Astrocyte (in vitro differentiated cells and primary cell): ENCODE results near the gene F8A1. TPM values are rescaled to one million over a fixed set of nuclear protein-coding genes. Genes with fewer than 3 reads are reported as not detected.
A peak's percentile ranks its signal among the peaks of the same experiment; 100 is the strongest.
"Not testable (repeated sequence)": the region's sequence is repeated elsewhere in the genome, so short reads cannot be mapped to it uniquely, and the experiment has no call there.

Experiments
- DNase-seq: peaks from one replicate; pipeline ENCODE4 v3.0.0-alpha.2; 2010; ENCODE audit warnings: low read depth
- FAIRE-seq: peaks from 2 replicates; lab custom pipeline; 2011; peaks lifted over from hg19 to GRCh38; lab: Jason Lieb, UNC
- H2AFZ ChIP-seq: 2 replicates; pipeline ENCODE4 v1.6.0; 2012; ENCODE audit warnings: low read depth, low read length, inconsistent platforms
- H3K27ac ChIP-seq: 2 replicates; pipeline ENCODE4 v1.5.1; 2011; ENCODE audit warnings: low read depth, low read length, inconsistent platforms
- H3K27me3 ChIP-seq: 2 replicates; pipeline ENCODE4 v1.6.0; 2011; ENCODE audit warnings: low read length, inconsistent platforms; ENCODE audit not compliant: insufficient read depth
- H3K36me3 ChIP-seq: 2 replicates; pipeline ENCODE4 v1.5.1; 2011; ENCODE audit warnings: low read length, inconsistent platforms; ENCODE audit not compliant: insufficient read depth
- H3K4me1 ChIP-seq: 2 replicates; pipeline ENCODE4 v1.5.1; 2011; ENCODE audit warnings: low read length, inconsistent platforms; ENCODE audit not compliant: insufficient read depth
- H3K4me2 ChIP-seq: 2 replicates; pipeline ENCODE4 v1.6.0; 2012; ENCODE audit warnings: low read length, inconsistent platforms
- H3K4me3 ChIP-seq: 2 replicates; pipeline ENCODE4 v1.5.1; 2011; ENCODE audit warnings: low read depth, mild to moderate bottlenecking, low read length, inconsistent platforms; ENCODE audit not compliant: insufficient read depth
- H3K79me2 ChIP-seq: 2 replicates; pipeline ENCODE4 v1.6.0; 2012; ENCODE audit warnings: mild to moderate bottlenecking, low read length, inconsistent platforms; ENCODE audit not compliant: insufficient read depth
- H3K9ac ChIP-seq: 2 replicates; pipeline ENCODE4 v1.6.0; 2012; ENCODE audit warnings: mild to moderate bottlenecking, low read length, inconsistent platforms
- H3K9me3 ChIP-seq: 2 replicates; pipeline ENCODE4 v1.5.1; 2012; ENCODE audit warnings: low read depth, mild to moderate bottlenecking, low read length, inconsistent platforms; ENCODE audit not compliant: insufficient read depth
- H4K20me1 ChIP-seq: 2 replicates; pipeline ENCODE4 v1.6.0; 2012; ENCODE audit warnings: low read length, inconsistent platforms; ENCODE audit not compliant: insufficient read depth
- H3K27ac Mint-ChIP-seq: one replicate; pipeline ENCODE4 v1.8.0; 2021; ENCODE audit warnings: mild to moderate bottlenecking, mixed read lengths; ENCODE audit not compliant: unreplicated experiment
- H3K27me3 Mint-ChIP-seq: one replicate; pipeline ENCODE4 v1.8.0; 2021; ENCODE audit warnings: low read depth, mixed read lengths; ENCODE audit not compliant: unreplicated experiment
- H3K36me3 Mint-ChIP-seq: one replicate; pipeline ENCODE4 v1.8.0; 2021; ENCODE audit warnings: low read depth, mixed read lengths; ENCODE audit not compliant: unreplicated experiment
- H3K4me1 Mint-ChIP-seq: one replicate; pipeline ENCODE4 v1.8.0; 2021; ENCODE audit warnings: low read depth, mixed read lengths; ENCODE audit not compliant: unreplicated experiment
- H3K4me3 Mint-ChIP-seq: one replicate; pipeline ENCODE4 v1.8.0; 2021; ENCODE audit warnings: mild to moderate bottlenecking, moderate library complexity, mixed read lengths; ENCODE audit not compliant: unreplicated experiment
- H3K9me3 Mint-ChIP-seq: one replicate; pipeline ENCODE4 v1.8.0; 2021; ENCODE audit warnings: mild to moderate bottlenecking, mixed read lengths; ENCODE audit not compliant: unreplicated experiment
- CTCF ChIP-seq: IDR thresholded peaks from 2 replicates; pipeline ENCODE4 v1.5.1; 2011; ENCODE audit warnings: low read depth, mild to moderate bottlenecking, inconsistent platforms, low read length, moderate library complexity; ENCODE audit not compliant: insufficient read depth
- EZH2 ChIP-seq: IDR thresholded peaks from 2 replicates; pipeline ENCODE4 v1.6.1; 2012; ENCODE audit warnings: mild to moderate bottlenecking, low read length, inconsistent platforms; ENCODE audit not compliant: insufficient read depth
- total RNA-seq: library from RNA; stranded (reverse); gene quantifications from 2 replicates; pipeline ENCODE4 v1.2.1, GENCODE V29; 2021

F8A1 gene
- total RNA-seq, 1 donor from 2014 or later = 24.8 TPM

GRCh38 chrX:154855256-154855655 is 30.9 kb upstream of the F8A1 start:
- Histone ChIP-seq H4K20me1 (no peaks in the 10 kb centered on the region), H3K4me1 (no peaks in the 10 kb centered on the region), H3K9me3 (no peaks in the 10 kb centered on the region), H3K79me2 (no peaks in the 10 kb centered on the region), H3K9ac (no peak overlapping the region), H3K27ac (no peak overlapping the region), H3K4me2 (no peak overlapping the region), H2AFZ (no peak overlapping the region), H3K4me3 (no peak overlapping the region), H3K27me3 (no peaks in the 10 kb centered on the region), H3K36me3 (no peaks in the 10 kb centered on the region)
- H3K9me3 Mint-ChIP-seq = peaks cover 3% of the 10 kb centered on the region
- no peak overlapping the region for H3K4me3 Mint-ChIP-seq
- no peaks in the 10 kb centered on the region for H3K27me3 Mint-ChIP-seq
- no peaks in the 10 kb centered on the region for H3K4me1 Mint-ChIP-seq
- no peak overlapping the region for H3K27ac Mint-ChIP-seq
- TF ChIP-seq CTCF (no peak), EZH2 (no peak)
- FAIRE-seq (peak; percentile 55), DNase-seq (peak; percentile 10)
- H3K36me3 Mint-ChIP-seq = peaks cover 3% of the 10 kb centered on the region

GRCh38 chrX:154868522-154868921 is 17.6 kb upstream of the F8A1 start:
- not testable (repeated sequence) for H3K4me1 ChIP-seq, H3K27me3 ChIP-seq, H3K27ac Mint-ChIP-seq, H4K20me1 ChIP-seq, H3K9ac ChIP-seq, H3K79me2 ChIP-seq, H3K27ac ChIP-seq, H3K36me3 ChIP-seq, H3K4me1 Mint-ChIP-seq, H3K27me3 Mint-ChIP-seq, H2AFZ ChIP-seq, H3K4me3 ChIP-seq, H3K9me3 ChIP-seq, H3K4me3 Mint-ChIP-seq, H3K36me3 Mint-ChIP-seq, H3K4me2 ChIP-seq, DNase-seq, FAIRE-seq
- peaks cover 12% of the 10 kb centered on the region for H3K9me3 Mint-ChIP-seq

GRCh38 chrX:154873329-154873728 is 12.8 kb upstream of the F8A1 start:
- no peak for FAIRE-seq
- Histone ChIP-seq H3K4me3 (no peak overlapping the region), H2AFZ (no peak overlapping the region), H3K27me3 (no peaks in the 10 kb centered on the region), H3K9me3 (no peaks in the 10 kb centered on the region), H3K27ac (no peak overlapping the region), H3K36me3 (no peaks in the 10 kb centered on the region), H3K4me2 (no peak overlapping the region), H3K9ac (no peak overlapping the region), H3K4me1 (no peaks in the 10 kb centered on the region), H3K79me2 (no peaks in the 10 kb centered on the region), H4K20me1 (no peaks in the 10 kb centered on the region)
- no peak overlapping the region for H3K4me3 Mint-ChIP-seq
- no peak for TF ChIP-seq CTCF
- TF ChIP-seq EZH2 = no peak
- no peaks in the 10 kb centered on the region for H3K27me3 Mint-ChIP-seq
- no peaks in the 10 kb centered on the region for H3K4me1 Mint-ChIP-seq
- H3K9me3 Mint-ChIP-seq = peaks cover 8% of the 10 kb centered on the region
- H3K27ac Mint-ChIP-seq = no peak overlapping the region
- no peaks in the 10 kb centered on the region for H3K36me3 Mint-ChIP-seq
- DNase-seq = no peak

GRCh38 chrX:154884069-154884468 is 2.1 kb upstream of the F8A1 start:
- DNase-seq, H3K36me3 ChIP-seq, H3K9ac ChIP-seq, H3K4me2 ChIP-seq, H3K79me2 ChIP-seq, H3K27ac Mint-ChIP-seq, H3K4me3 ChIP-seq, H3K4me3 Mint-ChIP-seq, H3K27me3 Mint-ChIP-seq, H3K36me3 Mint-ChIP-seq, H2AFZ ChIP-seq, FAIRE-seq, H3K27ac ChIP-seq, H3K4me1 ChIP-seq, H3K9me3 Mint-ChIP-seq, H3K4me1 Mint-ChIP-seq, H4K20me1 ChIP-seq, H3K27me3 ChIP-seq, H3K9me3 ChIP-seq: not testable (repeated sequence)

- not testable (repeated sequence) for H3K4me3 Mint-ChIP-seq, H3K9me3 Mint-ChIP-seq, H3K4me1 ChIP-seq, H3K4me2 ChIP-seq, FAIRE-seq, DNase-seq, H3K27me3 ChIP-seq, H3K79me2 ChIP-seq, H3K9ac ChIP-seq, H3K36me3 Mint-ChIP-seq, H3K27ac Mint-ChIP-seq, H4K20me1 ChIP-seq, H2AFZ ChIP-seq, H3K9me3 ChIP-seq, H3K27ac ChIP-seq, H3K4me1 Mint-ChIP-seq, H3K27me3 Mint-ChIP-seq, H3K4me3 ChIP-seq, H3K36me3 ChIP-seq
Observed at GRCh38 chrX:154885057-154885456, 1.1 kb upstream of the F8A1 start.
